Stimulated activated CD4-positive, alpha-beta T cell treated with anti-CD3 and anti-CD28 coated beads, Interleukin-12 subunit alpha, Interleukin-12 subunit beta, amount 100 ng/mL, for 24 hours (primary cell): ENCODE data around the gene FAP.

Source experiments
- DNase-seq, 2 experiments: peaks; one replicate each; pipeline ENCODE4 v3.0.0-alpha.2; 2020; ENCODE audit warnings: low read depth in 2 of 2

Gene FAP, protein sequence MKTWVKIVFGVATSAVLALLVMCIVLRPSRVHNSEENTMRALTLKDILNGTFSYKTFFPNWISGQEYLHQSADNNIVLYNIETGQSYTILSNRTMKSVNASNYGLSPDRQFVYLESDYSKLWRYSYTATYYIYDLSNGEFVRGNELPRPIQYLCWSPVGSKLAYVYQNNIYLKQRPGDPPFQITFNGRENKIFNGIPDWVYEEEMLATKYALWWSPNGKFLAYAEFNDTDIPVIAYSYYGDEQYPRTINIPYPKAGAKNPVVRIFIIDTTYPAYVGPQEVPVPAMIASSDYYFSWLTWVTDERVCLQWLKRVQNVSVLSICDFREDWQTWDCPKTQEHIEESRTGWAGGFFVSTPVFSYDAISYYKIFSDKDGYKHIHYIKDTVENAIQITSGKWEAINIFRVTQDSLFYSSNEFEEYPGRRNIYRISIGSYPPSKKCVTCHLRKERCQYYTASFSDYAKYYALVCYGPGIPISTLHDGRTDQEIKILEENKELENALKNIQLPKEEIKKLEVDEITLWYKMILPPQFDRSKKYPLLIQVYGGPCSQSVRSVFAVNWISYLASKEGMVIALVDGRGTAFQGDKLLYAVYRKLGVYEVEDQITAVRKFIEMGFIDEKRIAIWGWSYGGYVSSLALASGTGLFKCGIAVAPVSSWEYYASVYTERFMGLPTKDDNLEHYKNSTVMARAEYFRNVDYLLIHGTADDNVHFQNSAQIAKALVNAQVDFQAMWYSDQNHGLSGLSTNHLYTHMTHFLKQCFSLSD

DNA sequence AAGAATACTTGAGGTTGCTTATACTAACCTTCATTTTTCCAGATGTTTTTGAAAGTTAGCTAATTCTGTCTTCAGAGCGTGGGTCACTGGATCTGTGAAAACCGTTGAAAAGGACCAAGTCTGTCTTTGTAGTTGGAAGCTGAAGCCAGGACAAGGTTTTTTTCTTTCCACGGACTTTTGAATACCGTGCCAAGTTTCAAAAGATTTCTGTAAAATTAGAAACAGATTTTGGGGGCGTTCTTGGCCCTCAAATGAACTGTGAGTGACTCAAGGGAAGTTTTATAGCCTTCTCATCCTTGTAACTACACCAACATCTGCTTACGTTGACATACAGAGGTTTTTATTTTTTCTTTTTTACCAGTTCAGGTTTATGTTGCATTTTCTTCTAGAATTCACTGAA, at the start of gene FAP:
Gene FAP (minus strand): TSS at position 152 of the 400 bp plus-strand sequence. CDS start 118 bp downstream, at position 34.
- DNase-seq = no peak

DNA sequence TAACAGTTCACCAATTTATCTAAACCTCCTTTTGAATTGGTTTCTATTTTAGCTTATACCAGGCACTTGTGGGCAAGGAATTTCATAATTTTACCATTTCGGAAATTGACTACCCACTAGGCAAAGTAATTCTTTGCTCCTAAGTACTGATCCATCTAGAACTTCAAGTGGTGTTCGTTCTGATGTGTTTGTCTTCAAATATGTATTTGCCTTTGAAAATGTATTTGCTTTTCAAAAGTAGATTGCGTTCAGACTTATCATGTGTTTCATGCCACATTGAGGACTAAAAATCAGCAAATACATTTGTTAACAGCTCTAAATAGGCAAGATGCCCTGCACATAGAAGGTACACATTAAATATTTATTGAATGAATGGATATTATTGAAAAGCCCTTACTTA, 48.5 kb upstream of the FAP start:
- DNase-seq = no peak

DNA sequence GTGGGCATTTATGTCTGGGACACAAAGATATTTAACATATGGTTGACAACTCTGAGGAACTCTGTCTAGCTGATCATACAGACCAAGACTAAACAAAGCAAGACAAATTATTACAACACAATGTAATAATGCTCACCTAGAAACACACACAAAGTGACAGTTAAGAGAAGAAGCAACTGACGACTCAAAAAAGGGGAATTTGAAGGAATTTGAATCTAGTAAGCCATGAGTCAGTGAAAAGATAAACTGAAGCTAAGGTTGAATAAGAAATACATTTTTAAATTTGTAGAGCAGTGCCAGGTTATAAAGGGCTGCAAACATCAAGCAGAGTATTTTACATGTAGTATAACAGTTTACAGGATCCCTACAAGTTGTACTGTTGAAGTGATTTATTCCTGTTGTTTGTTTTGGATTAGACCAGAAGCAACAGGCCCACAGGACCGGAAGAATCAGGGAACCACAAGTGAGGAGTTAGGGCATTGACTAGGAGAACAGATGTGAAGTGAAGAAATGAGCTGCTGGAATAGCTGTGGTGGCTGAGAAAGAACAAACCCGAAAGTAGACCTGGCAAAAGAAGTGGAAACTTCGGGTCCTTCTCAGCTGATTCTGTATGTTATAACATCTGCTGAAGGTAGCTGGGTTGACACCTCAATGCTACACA, 39.6 kb upstream of the FAP start:
- DNase-seq = no peak

DNA sequence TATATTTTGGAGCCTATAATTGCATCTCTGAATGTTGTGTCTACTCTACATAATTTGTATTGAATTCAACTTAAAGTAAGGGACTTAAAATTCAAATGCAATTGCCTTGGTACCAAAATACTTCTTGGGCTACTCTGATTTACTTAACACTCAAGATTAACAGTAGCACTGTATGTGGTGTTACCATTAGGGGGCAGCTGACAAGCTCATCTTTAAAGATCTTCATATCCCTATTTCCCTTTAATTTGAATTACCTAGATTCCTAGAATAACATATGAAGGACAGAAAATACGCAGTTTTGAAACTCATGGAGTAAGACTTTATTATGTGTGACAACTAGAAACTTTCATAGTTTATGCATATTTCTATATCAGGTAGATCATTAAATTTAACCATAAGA, 37.4 kb upstream of the FAP start:
- DNase-seq = no peak

DNA sequence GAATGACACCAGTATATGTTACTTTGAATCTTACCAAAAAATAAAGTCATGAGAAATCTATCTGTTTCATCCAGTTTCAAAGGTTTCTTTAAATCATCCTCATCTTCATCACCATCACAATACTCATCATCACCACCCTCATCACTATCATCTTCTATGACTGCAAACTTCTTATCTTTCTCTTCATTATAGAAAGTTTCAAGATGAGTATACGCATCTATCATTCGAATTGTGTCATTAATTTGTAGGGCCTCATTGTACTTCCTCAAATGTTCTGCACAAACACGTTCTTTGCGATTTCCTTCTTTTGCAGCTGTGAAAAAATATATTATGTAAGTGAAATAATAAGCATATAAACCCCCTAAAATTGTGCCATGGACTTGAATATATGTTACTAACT, 34.1 kb upstream of the FAP start:
- no peak for DNase-seq

DNA sequence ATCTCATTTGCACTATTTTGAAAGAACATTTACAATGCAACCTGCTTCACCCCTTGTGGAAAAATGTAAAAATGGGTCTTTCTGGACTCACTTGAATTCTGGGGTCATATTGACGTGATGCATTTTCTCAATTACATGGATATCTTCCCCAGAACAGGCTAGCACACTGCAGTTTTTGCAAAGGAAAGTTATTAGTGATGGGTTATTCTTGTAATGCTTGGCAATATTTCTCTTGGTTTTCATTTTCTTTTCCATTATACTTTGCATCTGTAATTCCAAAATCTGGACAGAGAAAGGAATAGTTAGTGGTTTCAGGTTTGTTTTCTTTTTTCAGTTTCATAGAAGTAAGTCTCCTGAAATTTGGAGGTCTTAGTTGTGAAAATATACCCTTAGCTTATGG, 24.8 kb upstream of the FAP start:
- DNase-seq = no peak

DNA sequence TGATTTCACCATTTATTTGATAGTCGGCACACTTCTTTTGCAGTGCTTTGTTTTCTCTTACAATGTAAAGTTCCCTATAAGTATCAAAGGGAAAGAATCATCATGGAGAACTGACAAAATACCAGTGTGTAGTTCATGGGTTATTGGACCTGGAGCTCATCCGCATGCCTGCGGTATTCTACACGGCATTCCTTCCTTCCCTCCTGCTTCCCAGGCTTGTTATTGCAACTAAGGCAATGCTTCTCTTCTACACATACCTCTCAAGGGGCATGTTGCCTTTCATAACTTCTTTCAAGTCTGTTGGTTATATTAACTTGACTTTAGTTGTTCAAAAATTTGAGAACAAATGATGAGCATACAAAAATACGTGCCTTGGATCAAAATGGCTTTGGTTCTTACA, 24.3 kb upstream of the FAP start:
- no peak for DNase-seq

DNA sequence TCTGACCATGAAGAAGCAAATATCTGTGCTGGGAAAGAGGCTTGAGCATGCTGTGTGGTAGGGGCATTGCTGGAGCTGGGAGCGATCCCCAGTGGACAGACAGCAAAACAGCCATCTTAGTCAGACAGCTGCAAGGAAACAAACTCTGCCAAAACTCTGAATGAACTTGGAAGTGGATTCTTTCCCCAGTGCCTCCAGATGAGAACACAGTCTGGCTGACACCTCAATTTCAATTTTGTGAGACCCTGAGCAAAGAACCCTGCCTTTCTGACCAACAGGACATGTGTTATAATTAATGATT, 23.2 kb upstream of the FAP start:
- DNase-seq = no peak

DNA sequence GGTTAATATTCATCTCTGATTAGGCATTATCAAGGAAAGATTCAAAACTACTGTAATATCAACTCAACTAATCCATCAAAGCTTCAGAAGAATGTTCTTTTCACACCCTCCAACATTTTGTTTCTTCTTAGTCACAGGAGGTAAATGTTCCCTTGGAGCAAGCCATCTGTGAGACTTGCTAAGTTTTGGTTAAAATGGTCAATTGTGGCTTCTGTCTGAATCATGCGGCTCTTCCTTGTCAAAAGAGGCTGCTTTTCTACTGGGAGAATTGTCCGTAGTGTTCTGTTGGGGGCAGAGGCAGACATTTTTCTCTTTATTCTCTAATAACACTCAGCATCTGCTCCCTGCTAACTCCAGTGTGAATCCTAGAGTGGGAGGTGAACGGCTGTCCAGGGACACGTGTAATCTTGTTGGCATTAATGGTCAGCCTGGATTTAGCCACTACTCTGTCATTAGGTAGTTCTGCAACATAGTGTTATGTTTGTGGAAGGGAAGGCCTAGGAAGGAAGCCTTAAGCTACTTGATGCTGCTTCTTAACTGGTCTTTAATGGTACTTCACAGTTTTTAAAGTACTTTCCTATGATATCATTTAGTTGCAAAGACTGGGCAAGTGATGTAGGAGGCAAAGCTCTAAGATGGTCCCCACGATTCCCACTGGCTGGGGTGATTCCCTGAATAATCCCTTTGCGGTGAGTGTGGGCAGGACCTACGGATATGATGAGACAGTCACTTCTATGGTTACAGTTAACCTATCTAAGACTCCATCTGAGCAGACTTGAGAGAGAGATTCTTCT, 22.6 kb upstream of the FAP start:
- no peak for DNase-seq

DNA sequence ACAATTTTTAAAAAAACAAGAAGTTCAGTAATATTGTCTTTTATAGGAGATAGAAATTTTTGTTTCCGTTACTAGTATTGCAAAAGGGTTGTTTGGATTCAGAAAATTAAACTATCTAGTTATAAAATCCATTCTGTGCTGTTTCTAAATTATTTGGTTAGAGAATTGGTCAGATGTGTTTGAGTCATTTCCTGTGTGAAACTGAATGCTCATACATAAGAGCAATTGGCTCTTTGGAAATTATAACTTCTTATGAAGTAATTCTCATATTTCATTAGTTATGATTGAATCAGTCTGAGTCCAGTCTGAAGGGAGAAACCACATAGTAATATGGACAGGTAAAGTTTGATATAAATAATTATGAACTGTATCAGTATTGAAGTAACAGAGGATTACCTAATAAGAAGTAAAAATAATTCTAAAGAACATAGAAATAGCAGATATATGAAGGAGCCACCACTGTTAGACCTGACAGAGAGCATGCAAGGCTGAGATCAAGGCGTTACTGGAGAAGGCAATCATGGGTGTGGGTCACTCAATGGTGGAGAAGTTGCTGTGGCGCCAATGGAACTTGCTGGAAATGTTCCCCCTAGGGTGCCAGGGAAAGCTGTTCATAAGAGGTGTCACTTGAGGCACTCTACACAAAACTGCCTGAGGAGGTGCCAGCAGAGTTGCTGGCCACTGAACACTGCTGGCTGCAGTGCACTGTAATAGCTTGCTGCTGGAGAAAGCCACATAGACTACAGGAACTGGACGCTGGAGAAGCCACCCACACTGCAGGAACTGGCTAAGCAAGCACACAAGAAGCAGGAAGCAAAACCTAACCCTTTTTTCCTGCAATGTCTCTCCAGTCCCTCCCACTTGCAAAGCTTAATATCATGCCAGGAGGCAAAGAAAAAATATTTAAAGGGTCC, 18.0 kb upstream of the FAP start:
- no peak for DNase-seq

DNA sequence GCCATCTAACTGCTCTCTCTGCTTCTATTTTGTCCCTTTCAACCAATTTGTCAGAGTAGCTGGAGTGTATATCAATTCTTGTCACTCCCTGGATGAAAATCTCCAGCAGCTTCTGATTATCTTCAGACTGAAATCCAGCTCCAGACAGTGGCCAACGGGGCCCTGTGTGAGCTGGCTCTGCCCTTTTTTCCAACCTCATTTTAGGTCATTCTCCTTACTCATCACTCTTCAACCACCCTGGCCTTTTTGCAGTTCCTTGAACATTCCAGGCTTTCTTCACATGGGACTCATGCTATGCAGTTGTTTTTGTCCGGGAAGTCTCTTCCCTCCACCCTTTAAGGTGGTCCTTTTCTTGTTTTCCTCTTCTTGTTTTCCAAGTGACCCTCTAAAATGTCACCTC, 15.4 kb upstream of the FAP start:
- no peak for DNase-seq

DNA sequence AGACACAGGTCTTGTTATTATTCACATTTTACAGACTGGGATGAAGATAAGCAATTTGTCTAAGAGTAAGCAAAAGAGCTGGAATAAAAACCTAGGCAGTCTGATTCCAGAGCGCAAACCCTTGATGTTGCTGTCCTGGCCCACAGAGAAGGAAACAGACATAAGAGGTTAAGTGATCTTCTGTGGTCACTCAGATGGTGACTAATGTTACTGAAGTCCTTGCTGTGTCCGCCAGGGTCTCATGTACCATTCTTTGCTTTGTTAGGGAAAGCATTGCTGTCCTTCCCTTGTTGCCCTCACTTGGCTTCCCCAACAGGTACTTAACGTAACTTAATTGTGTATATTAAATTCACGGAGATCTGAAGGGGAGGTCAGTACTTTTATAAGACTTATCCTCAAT, 14.9 kb upstream of the FAP start:
- no peak for DNase-seq

DNA sequence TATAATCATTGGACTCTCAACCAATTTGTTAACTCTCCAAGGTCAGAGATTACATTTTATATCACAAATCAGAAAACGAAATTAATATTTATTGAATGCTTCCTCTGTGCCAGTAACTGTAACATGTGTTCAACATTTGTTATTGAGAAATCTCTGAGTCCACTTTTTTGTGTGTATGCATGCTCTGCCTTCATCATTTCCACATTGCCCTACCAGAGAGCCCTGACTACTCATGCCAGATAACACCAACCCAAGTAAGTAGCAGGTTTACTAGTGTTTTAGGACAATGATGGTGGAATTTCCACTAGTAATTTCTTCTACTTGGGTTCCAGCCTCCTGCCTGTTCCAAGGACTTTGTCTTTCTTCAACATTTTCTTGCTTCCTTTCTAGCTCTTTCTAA, 14.2 kb upstream of the FAP start:
- no peak for DNase-seq

DNA sequence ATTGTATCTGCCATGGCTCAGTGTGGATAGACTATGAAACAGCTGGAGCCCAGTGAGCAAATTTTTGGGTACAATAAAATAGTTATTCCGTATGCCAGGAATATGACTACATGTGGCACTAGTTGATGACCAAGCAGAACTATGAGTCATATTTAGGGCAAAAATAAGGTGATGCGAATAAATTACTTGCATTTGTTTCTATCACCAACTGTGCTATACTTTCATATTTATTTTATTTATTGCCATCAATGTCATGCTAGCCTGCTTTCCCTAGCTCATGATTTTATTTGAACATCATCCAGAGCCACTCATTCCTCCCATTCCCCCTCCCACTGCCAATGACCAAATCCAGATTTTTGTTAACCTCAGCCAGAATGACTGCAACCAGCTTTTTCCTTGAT, 13.3 kb upstream of the FAP start:
- DNase-seq = no peak

DNA sequence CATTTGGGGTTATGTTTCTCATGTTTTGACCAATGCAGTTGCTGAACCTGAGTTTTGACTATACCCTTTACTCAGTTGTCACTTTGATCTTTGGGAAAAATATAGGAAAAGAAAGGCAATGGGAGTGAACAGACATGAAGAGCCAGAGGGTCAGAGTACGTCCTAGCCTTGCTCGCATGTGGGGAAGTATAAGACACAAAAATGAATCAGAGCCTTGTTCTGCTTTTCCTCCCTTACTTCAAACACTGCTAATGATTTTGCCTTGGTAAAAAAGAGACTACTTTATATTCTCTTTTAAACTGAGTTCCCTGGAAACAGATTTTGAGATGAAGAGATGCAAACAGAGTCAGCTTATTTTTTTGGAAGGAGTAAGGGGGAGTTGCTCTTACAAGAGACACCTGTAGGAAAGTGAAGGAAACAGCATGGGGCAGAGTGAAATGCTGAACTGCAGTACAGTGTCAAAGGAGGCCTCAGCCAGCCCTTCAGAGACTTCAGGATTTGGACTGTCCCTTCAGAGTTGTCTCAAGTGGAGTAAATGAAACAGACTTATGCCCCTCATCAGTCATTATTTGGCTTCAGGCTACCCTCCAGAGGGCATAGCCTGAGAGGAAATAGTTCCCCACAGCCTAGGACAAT, 11.1 kb upstream of the FAP start:
- no peak for DNase-seq

DNA sequence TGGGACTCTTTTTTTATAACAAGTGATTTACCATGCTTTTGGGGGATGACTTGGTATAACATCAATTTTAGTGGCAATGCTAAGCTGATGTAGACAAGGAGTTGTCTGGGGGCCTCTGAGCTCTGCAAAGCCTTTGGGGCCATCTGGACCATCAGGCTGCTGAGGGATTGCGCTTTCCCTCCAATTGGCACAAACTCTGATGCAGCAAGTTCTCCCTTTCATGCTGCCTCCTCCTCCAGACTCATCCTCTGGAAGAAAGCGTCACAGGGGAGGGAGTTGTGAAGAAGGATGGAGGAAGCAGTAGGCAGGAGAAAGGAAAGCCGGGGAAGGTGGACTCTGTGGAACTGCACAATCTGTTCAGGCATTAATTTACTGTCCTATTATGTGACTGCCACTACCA, 10.2 kb upstream of the FAP start:
- DNase-seq = no peak

DNA sequence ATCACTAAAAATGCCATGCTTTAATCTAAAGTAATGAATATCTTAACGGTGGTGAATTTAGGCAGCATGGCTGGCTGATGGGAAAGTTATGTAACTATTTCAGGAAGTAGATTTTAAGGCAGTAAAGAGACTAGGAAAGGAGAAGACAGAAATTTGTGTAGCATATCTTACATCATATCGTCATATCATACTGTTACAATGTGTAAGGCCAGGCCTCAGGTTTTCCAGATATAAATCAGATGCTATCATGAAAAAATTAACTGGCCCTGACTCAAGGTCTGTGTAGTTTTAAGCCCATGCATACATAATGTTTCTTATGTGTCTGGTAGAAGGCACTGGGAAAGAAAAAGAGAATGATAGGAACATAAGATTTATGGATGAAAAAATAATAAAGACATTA, 8.9 kb upstream of the FAP start:
- no peak for DNase-seq

DNA sequence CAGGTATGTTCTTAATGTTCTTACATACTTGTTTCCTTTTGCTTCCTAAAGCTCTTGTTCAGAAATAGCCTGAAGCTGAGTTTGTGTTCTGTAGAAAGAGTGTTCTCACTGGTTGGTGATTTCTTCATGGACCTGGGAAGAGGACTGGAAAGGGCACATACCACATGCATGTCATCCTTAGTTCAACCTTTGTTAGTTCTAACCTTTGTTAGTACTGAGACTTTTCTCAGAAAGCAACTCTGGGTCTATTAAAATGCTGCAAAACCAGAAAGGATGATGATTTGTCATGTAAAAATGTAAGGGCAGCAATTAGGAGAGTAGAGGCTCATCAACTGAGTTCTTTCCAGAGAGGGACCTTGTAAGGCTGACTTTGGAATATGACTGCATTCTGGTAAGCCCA, 2.5 kb upstream of the FAP start:
- no peak for DNase-seq

DNA sequence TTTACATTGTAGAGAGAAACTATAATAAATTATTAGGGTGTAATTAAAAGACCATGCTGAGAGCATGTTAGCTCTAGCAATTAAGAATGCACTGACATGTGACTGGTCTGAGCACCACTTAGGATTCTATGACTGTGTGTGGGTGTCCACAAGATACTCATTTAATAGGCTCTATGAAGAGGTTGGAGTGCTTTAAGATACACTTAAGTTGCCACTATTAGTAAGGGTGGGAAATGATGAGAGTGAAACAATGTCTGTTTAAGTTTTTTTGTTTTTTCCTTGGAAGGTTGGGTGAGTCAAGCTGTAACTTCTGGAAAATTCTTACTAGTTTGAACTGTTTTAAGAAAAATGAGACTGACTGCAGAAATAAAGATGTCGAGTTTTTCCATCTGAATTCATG, 1.8 kb upstream of the FAP start:
- DNase-seq = no peak

DNA sequence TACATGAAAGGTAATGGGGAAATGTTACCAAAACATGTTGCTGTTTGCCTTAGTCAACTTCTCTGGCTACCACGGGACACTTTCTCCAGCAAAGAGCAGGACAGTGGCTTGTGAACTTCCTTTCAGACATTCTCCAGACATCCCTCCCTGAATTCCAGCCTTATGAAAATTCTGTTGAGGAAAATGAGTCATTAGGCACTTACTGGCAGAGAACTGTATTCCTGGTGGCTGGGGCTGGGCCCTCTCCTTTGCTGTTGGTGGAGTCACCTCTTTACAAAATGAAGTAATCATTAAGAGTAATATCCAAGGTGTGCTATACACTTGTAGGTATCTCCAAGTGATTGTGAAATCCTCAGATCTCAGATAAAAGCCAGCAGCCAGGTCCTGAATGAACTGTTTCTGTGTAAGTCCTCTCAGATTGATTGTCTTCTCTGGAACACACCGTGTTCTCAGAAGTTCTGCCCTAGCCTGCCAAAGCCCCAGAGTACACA, 1.3 kb upstream of the FAP start:
- DNase-seq = no peak

DNA sequence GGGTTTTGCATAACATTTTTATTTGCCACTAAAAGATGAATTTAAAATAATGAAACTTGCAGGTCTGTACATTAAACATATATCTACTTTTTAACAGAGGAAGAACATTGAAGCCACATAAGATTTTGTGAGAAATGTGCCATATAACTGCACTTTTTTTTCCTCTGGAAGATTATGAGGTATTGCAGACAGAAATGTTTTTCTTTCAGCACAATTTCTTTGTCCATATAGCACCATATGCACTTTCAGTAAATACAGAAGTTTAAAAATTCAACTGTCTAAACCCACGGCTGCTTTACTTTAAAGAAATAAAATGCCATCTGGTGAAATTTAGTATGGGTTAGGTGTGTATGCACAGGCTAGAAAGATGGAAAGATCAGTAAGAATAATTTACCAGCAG, 470 bp upstream of the FAP start:
- no peak for DNase-seq
